ENCODE data around the gene MYOCD.

DNA sequence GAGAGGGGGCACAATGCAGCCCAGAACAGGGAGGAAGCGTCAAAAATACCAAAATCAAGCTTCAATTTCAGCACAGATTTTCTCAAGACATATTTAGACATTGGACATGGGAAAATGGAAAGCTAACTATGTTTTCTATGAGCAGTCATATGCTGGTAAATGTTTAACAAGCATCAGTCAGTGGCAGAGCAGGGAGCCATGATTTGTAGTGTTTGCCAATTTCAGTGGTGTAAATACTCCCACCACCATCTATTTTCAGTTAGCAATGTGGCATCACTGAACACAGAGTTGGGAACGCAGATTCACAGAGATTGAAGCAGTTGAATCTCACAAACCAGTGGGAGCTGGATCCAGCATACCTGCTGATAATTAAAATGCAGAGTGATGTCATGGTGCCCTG, 24.6 kb upstream of the MYOCD start:
- no peak for TF ChIP-seq ZNF672 (CRISPR knock-in tag; IDR thresholded peaks at IDR 0.05)
- TF ChIP-seq, protein P1, sequence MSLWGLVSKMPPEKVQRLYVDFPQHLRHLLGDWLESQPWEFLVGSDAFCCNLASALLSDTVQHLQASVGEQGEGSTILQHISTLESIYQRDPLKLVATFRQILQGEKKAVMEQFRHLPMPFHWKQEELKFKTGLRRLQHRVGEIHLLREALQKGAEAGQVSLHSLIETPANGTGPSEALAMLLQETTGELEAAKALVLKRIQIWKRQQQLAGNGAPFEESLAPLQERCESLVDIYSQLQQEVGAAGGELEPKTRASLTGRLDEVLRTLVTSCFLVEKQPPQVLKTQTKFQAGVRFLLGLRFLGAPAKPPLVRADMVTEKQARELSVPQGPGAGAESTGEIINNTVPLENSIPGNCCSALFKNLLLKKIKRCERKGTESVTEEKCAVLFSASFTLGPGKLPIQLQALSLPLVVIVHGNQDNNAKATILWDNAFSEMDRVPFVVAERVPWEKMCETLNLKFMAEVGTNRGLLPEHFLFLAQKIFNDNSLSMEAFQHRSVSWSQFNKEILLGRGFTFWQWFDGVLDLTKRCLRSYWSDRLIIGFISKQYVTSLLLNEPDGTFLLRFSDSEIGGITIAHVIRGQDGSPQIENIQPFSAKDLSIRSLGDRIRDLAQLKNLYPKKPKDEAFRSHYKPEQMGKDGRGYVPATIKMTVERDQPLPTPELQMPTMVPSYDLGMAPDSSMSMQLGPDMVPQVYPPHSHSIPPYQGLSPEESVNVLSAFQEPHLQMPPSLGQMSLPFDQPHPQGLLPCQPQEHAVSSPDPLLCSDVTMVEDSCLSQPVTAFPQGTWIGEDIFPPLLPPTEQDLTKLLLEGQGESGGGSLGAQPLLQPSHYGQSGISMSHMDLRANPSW (CRISPR knock-in tag; IDR thresholded peaks at IDR 0.05; ENCODE audit: borderline replicate concordance), result no peak
- no peak for TF ChIP-seq IRF2 (CRISPR knock-in tag; IDR thresholded peaks at IDR 0.05)
- TF ChIP-seq, protein P2, sequence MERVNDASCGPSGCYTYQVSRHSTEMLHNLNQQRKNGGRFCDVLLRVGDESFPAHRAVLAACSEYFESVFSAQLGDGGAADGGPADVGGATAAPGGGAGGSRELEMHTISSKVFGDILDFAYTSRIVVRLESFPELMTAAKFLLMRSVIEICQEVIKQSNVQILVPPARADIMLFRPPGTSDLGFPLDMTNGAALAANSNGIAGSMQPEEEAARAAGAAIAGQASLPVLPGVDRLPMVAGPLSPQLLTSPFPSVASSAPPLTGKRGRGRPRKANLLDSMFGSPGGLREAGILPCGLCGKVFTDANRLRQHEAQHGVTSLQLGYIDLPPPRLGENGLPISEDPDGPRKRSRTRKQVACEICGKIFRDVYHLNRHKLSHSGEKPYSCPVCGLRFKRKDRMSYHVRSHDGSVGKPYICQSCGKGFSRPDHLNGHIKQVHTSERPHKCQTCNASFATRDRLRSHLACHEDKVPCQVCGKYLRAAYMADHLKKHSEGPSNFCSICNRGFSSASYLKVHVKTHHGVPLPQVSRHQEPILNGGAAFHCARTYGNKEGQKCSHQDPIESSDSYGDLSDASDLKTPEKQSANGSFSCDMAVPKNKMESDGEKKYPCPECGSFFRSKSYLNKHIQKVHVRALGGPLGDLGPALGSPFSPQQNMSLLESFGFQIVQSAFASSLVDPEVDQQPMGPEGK (CRISPR knock-in tag; IDR thresholded peaks at IDR 0.05), result no peak
- TF ChIP-seq GTF2F1 (IDR thresholded peaks at IDR 0.05; ENCODE audit: low read length), result no peak
- TF ChIP-seq, protein P3, sequence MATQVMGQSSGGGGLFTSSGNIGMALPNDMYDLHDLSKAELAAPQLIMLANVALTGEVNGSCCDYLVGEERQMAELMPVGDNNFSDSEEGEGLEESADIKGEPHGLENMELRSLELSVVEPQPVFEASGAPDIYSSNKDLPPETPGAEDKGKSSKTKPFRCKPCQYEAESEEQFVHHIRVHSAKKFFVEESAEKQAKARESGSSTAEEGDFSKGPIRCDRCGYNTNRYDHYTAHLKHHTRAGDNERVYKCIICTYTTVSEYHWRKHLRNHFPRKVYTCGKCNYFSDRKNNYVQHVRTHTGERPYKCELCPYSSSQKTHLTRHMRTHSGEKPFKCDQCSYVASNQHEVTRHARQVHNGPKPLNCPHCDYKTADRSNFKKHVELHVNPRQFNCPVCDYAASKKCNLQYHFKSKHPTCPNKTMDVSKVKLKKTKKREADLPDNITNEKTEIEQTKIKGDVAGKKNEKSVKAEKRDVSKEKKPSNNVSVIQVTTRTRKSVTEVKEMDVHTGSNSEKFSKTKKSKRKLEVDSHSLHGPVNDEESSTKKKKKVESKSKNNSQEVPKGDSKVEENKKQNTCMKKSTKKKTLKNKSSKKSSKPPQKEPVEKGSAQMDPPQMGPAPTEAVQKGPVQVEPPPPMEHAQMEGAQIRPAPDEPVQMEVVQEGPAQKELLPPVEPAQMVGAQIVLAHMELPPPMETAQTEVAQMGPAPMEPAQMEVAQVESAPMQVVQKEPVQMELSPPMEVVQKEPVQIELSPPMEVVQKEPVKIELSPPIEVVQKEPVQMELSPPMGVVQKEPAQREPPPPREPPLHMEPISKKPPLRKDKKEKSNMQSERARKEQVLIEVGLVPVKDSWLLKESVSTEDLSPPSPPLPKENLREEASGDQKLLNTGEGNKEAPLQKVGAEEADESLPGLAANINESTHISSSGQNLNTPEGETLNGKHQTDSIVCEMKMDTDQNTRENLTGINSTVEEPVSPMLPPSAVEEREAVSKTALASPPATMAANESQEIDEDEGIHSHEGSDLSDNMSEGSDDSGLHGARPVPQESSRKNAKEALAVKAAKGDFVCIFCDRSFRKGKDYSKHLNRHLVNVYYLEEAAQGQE (IDR thresholded peaks at IDR 0.05; ENCODE audit: borderline replicate concordance in 1 of 2, low read depth in 1 of 2, low read length in 2 of 2), result no peak
- no peak for TF ChIP-seq ESRRA (CRISPR knock-in tag; IDR thresholded peaks at IDR 0.05; ENCODE audit: low read depth)
- TF ChIP-seq RAD21 (CRISPR knock-in tag; IDR thresholded peaks at IDR 0.05), result no peak
- no peak for TF ChIP-seq TAF1 (CRISPR knock-in tag; IDR thresholded peaks at IDR 0.05)

Data from HepG2 (cell line).